CD4-positive, alpha-beta T cell treated with Interleukin-1 beta for 1 hour (primary cell): Measurements from ENCODE around the gene GPANK1.

Experiments
- DNase-seq, 2 donors: peaks; one replicate each; pipeline ENCODE4 v3.0.0-alpha.2; 2020 to 2022

The GPANK1 gene

GRCh38 chr6:31614684-31615578 is 49.9 kb downstream of the GPANK1 start, which contains the start of gene AIF1:
TSS of gene AIF1 (plus strand) at chr6:31615234. CDS start at chr6:31615330, 96 bp downstream.
- no peak for DNase-seq

GRCh38 chr6:31614075-31614619 is 50.6 kb downstream of the GPANK1 start:
- DNase-seq = peak in 1 of 2 donors; percentile 37
